ENCODE measurements around the gene TMEM14B.

TMEM14B gene

GRCh38 chr6:10747251-10747972 is at the start of gene TMEM14B (continued):
- TF ChIP-seq ZNF324 (tag by site-specific recombination; IDR thresholded peaks at IDR 0.05): peak; percentile 57; the same call in 1 of the 2 replicates
- peak; percentile 96 for TF ChIP-seq PATZ1 (tag by site-specific recombination; IDR thresholded peaks at IDR 0.05)
- TF ChIP-seq ZNF692 (tag by site-specific recombination; IDR thresholded peaks at IDR 0.05): peak; percentile 57; the same call in 1 of the 2 replicates
- TF ChIP-seq ZNF677 (tag by site-specific recombination; IDR thresholded peaks at IDR 0.05): no peak
- no peak for TF ChIP-seq ZNF548 (tag by site-specific recombination; IDR thresholded peaks at IDR 0.05)
- no peak for TF ChIP-seq ZNF221 (tag by site-specific recombination; IDR thresholded peaks at IDR 0.05; ENCODE audit: borderline replicate concordance)
- TF ChIP-seq ZSCAN30 (tag by site-specific recombination; IDR thresholded peaks at IDR 0.05): 0 out of 2 replicates have a peak, but pooled peaks have one; percentile 9
- TF ChIP-seq MEIS1 (CRISPR knock-in tag; IDR thresholded peaks at IDR 0.05; ENCODE audit: borderline replicate concordance): no peak
- TF ChIP-seq ZNF121 (tag by site-specific recombination; IDR thresholded peaks at IDR 0.05): peak; percentile 100
- TF ChIP-seq SP2 (tag by site-specific recombination; IDR thresholded peaks at IDR 0.05): peak; percentile 100
- TF ChIP-seq KLF7 (tag by site-specific recombination; IDR thresholded peaks at IDR 0.05; ENCODE audit: borderline replicate concordance): no peak
- peak; percentile 66 for TF ChIP-seq ZNF629 (tag by site-specific recombination; IDR thresholded peaks at IDR 0.05)
- TF ChIP-seq ZNF830 (tag by site-specific recombination; IDR thresholded peaks at IDR 0.05; ENCODE audit: low read depth): no peak
- no peak for TF ChIP-seq ZNF473 (tag by site-specific recombination; IDR thresholded peaks at IDR 0.05)
- peak; percentile 36; the same call in 1 of the 2 replicates for TF ChIP-seq ZNF518A (tag by site-specific recombination; conservative IDR thresholded peaks at IDR 0.05; ENCODE audit: low read depth)
- peak; percentile 88 for TF ChIP-seq ZXDB (tag by site-specific recombination; IDR thresholded peaks at IDR 0.05)
- TF ChIP-seq ZBTB26 (tag by site-specific recombination; optimal IDR thresholded peaks at IDR 0.05): peak; percentile 99
- TF ChIP-seq EGR2 (tag by site-specific recombination; IDR thresholded peaks at IDR 0.05; ENCODE audit: low read depth): peak; percentile 84
- TF ChIP-seq ZBTB17 (tag by site-specific recombination; IDR thresholded peaks at IDR 0.05): peak; percentile 75
- TF ChIP-seq ZNF214 (tag by site-specific recombination; IDR thresholded peaks at IDR 0.05; ENCODE audit: borderline replicate concordance): peak; percentile 52; the same call in 1 of the 2 replicates
- TF ChIP-seq ZNF707 (tag by site-specific recombination; IDR thresholded peaks at IDR 0.05): no peak
- 0 out of 2 replicates have a peak, but pooled peaks have one; percentile 16 for TF ChIP-seq KLF17 (tag by site-specific recombination; IDR thresholded peaks at IDR 0.05)
- peak; percentile 93 for TF ChIP-seq ZNF768 (tag by site-specific recombination; IDR thresholded peaks at IDR 0.05)
- no peak for TF ChIP-seq PRDM6 (tag by site-specific recombination; IDR thresholded peaks at IDR 0.05)
- 0 out of 2 replicates have a peak, but pooled peaks have one; percentile 12 for TF ChIP-seq REPIN1 (tag by site-specific recombination; IDR thresholded peaks at IDR 0.05; ENCODE audit: low read depth)
- TF ChIP-seq ZNF580 (tag by site-specific recombination; IDR thresholded peaks at IDR 0.05): no peak

Measured in HEK293 (cell line).